MM.1S (cell line): ENCODE data around the gene EXOC6.

Experiments used
- EZH2 ChIP-seq: fragments of 300-600 bp; sonication (generic); optimal IDR thresholded peaks from 2 replicates; pipeline ENCODE3; 2017; ENCODE audit warnings: low read depth, mild to moderate bottlenecking, antibody characterized with exemption, low read length, mixed read lengths
- EZH2phosphoT487 ChIP-seq: fragments of 300-600 bp; sonication (generic); IDR thresholded peaks from 2 replicates; pipeline ENCODE4 v1.6.1; 2018; ENCODE audit warnings: antibody characterized with exemption, low read length
- TF ChIP-seq, protein P1 (sequence below): fragments of 300-600 bp; sonication (generic); IDR thresholded peaks from 2 replicates; pipeline ENCODE4 v1.5.1; 2016; ENCODE audit warnings: antibody characterized with exemption, low read length, mixed read lengths

DNA sequence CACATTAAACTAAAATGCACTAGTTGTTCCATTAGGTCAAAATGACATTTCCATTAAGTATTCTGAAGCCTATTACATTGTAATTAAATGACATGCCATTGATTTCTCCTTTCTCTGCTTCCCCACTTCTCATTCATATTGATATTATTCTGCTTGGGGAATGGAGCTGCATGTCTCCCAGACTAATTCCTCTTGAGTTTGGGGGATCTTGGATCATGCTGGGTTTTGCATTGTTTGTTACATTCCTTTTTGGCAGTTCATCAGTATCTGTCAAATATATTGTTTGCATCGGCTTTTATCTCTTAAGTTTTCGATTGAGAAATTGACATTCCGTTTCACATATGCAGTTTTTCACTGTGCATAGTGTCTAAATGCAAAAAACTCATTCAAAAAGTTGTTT is 147.2 kb downstream of the EXOC6 start:
- TF ChIP-seq, protein P1, sequence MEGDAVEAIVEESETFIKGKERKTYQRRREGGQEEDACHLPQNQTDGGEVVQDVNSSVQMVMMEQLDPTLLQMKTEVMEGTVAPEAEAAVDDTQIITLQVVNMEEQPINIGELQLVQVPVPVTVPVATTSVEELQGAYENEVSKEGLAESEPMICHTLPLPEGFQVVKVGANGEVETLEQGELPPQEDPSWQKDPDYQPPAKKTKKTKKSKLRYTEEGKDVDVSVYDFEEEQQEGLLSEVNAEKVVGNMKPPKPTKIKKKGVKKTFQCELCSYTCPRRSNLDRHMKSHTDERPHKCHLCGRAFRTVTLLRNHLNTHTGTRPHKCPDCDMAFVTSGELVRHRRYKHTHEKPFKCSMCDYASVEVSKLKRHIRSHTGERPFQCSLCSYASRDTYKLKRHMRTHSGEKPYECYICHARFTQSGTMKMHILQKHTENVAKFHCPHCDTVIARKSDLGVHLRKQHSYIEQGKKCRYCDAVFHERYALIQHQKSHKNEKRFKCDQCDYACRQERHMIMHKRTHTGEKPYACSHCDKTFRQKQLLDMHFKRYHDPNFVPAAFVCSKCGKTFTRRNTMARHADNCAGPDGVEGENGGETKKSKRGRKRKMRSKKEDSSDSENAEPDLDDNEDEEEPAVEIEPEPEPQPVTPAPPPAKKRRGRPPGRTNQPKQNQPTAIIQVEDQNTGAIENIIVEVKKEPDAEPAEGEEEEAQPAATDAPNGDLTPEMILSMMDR: no peak
- TF ChIP-seq EZH2 (no peak), EZH2phosphoT487 (no peak)
